ENCODE data around the gene ST8SIA1. TPM values are rescaled to one million over a fixed set of nuclear protein-coding genes. Genes with fewer than 3 reads are reported as not detected.

The ST8SIA1 gene
- total and polyA plus RNA-seq, 2 of the 8 experiments (the other 6 are each of a cell fraction or from before 2014, with no cell fraction given) = 1.9 to 4.4 TPM

DNA sequence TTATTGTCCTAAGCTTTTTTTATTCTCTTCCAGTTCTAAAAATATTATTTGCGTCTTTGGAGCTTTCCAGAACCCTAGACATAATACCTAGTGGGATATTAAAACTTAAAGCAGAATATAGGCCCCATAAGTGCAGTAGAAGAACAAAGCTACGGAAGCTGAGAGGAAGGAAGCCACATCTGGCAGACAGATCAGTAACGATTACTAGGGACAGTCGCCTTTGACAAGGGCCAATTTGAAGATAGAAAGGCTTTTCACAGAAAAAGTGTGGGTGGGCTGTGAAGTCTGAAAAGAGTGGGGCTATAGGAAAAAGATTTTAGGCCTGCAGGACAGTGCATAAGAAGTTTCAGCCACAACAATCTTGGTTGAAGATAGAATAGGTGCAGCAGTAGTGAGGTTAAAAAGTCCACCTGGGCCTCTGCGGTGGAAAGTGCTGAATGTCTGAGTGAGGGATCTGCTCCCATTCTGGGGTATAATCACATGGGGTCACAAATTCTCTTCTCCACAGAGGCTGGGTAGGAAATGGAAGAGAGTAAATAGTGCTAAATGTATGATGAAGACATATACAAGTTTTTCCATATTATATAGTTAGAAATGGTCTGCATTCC lies 174.0 kb downstream of the ST8SIA1 start:
- Histone ChIP-seq H3K9me3 (ENCODE audit: insufficient read depth in 2 of 2, low read depth in 1 of 2, low read length in 1 of 2) (no peaks in the 10 kb centered on the region), H3K14ac (ENCODE audit: insufficient read length) (no peak overlapping the region), H4K91ac (replicated peaks; ENCODE audit: insufficient read length, low read length) (no peak overlapping the region), H2BK20ac (ENCODE audit: low read length) (no peak overlapping the region), H3K4ac (replicated peaks; ENCODE audit: insufficient read length, low read depth, low read length) (no peak overlapping the region), H3K23ac (ENCODE audit: insufficient read length) (no peak overlapping the region), H4K20me1 (replicated peaks in 1 of 2; ENCODE audit: control insufficient read depth in 1 of 2, insufficient read depth in 2 of 2, low read length in 2 of 2) (no peaks in the 10 kb centered on the region), H3K79me1 (ENCODE audit: low read depth, low read length) (no peaks in the 10 kb centered on the region), H3K4me3 (ENCODE audit: extremely low read depth in 1 of 4, insufficient read depth in 2 of 4, low read depth in 3 of 4, low read length in 4 of 4) (no peak overlapping the region), H3K79me2 (ENCODE audit: control insufficient read depth in 1 of 2, insufficient read depth in 2 of 2, low read length in 2 of 2) (no peaks in the 10 kb centered on the region), H3K36me3 (ENCODE audit: control insufficient read depth in 2 of 4, insufficient read depth in 4 of 4, low read length in 3 of 4) (no peaks in the 10 kb centered on the region), H3K27me3 (replicated peaks in 1 of 4; ENCODE audit: control insufficient read depth in 3 of 4, extremely low read depth in 1 of 4, insufficient read depth in 3 of 4, low read length in 3 of 4) (no peaks in the 10 kb centered on the region), H2AFZ (ENCODE audit: low read length) (no peak overlapping the region), H3K56ac (replicated peaks; ENCODE audit: insufficient read length, low read depth, low read length) (no peak overlapping the region), H3K27ac (ENCODE audit: low read depth, low read length) (no peak overlapping the region), H4K5ac (ENCODE audit: insufficient read length, low read depth, low read length) (no peak overlapping the region), H3K4me1 (replicated peaks in 1 of 4; ENCODE audit: control insufficient read depth in 3 of 4, insufficient read depth in 4 of 4, low read length in 3 of 4) (no peaks in the 10 kb centered on the region), H2AK5ac (ENCODE audit: low read depth, low read length) (no peak overlapping the region), H2BK120ac (replicated peaks; ENCODE audit: low read depth, low read length) (no peak overlapping the region), H4K8ac (ENCODE audit: extremely low read depth, insufficient read depth, low read length) (no peak overlapping the region), H2BK5ac (ENCODE audit: low read depth, low read length) (no peak overlapping the region), H3K23me2 (ENCODE audit: low read depth, low read length) (no peaks in the 10 kb centered on the region), H3K18ac (ENCODE audit: extremely low read depth, low read length) (no peak overlapping the region), H3K4me2 (ENCODE audit: insufficient read depth in 1 of 2, low read depth in 2 of 2, low read length in 2 of 2) (no peak overlapping the region), H3K9ac (replicated peaks in 1 of 4; ENCODE audit: extremely low read depth in 1 of 4, low read depth in 3 of 4, low read length in 3 of 4) (no peak overlapping the region), H2BK15ac (ENCODE audit: low read length) (no peak overlapping the region), H2BK12ac (ENCODE audit: low read depth, low read length) (no peak overlapping the region)
- no peak for DNase-seq (ENCODE audit: low read depth in 1 of 2, low spot score in 2 of 2)
- CTCF ChIA-PET (ENCODE audit: partially characterized antibody) = interaction anchor here (1.1 kb wide), 1 partner anchor 60 kb away, joined by 3 read pairs; no protein-coding TSS in a partner anchor
- POLR2A ChIA-PET (ENCODE audit: partially characterized antibody) = no interaction called here
- WGBS, 2 experiments (ENCODE audit: extremely low coverage in 1 of 2, insufficient coverage in 1 of 2, insufficient read length in 1 of 2, insufficient replicate concordance in 2 of 2, low coverage in 1 of 2, low lambda C conversion rate in 2 of 2, missing lambda C conversion rate in 1 of 2) = 89% methylated on average over 4 of the region's 5 CpGs; no CpG with 5 or more reads in 1 of the 2 experiments
- no peak for FAIRE-seq
- TF ChIP-seq POLR2AphosphoS5 (IDR thresholded peaks at IDR 0.05; ENCODE audit: low read depth, low read length) (no peak), POLR2A (IDR thresholded peaks at IDR 0.05; ENCODE audit: control extremely low read depth in 1 of 2, low read depth in 2 of 2, low read length in 2 of 2) (no peak), SRF (IDR thresholded peaks at IDR 0.05; ENCODE audit: low read depth, low read length) (no peak), EP300 (IDR thresholded peaks at IDR 0.05; ENCODE audit: borderline replicate concordance in 1 of 2, low read depth in 2 of 2, low read length in 2 of 2) (no peak)
